Esophagus (tissue), 2 donors: ENCODE measurements around the gene ATXN1. TPM values are rescaled to one million over a fixed set of nuclear protein-coding genes. Genes with fewer than 3 reads are reported as not detected.

ENCODE experiments used
- H3K27ac ChIP-seq, 2 donors: one replicate each; pipeline ENCODE4 v1.5.1; 2013; ENCODE audit warnings: low read depth in 2 of 2, mild to moderate bottlenecking in 2 of 2, inconsistent platforms in 1 of 2, low read length in 1 of 2, moderate library complexity in 1 of 2
- H3K27me3 ChIP-seq, 2 donors: one replicate each; pipeline ENCODE4 v1.6.1; 2013; ENCODE audit warnings: low read length in 2 of 2, control low read depth in 1 of 2, mild to moderate bottlenecking in 1 of 2; ENCODE audit not compliant: insufficient read depth in 2 of 2, control insufficient read depth in 1 of 2
- H3K36me3 ChIP-seq, 2 donors: one replicate each; pipeline ENCODE4 v1.6.1; 2013; ENCODE audit warnings: low read length in 1 of 2; ENCODE audit not compliant: control insufficient read depth in 2 of 2, insufficient read depth in 2 of 2
- H3K4me1 ChIP-seq, 2 donors: one replicate each; pipeline ENCODE4 v1.6.1; 2013; ENCODE audit warnings: low read length in 1 of 2; ENCODE audit not compliant: control insufficient read depth in 2 of 2, insufficient read depth in 2 of 2
- H3K4me3 ChIP-seq, 2 donors: one replicate each; pipeline ENCODE4 v1.5.1; 2013; ENCODE audit warnings: low read length in 2 of 2, mild to moderate bottlenecking in 2 of 2, low read depth in 1 of 2, moderate library complexity in 1 of 2
- H3K9me3 ChIP-seq, 2 donors: one replicate each; pipeline ENCODE4 v1.6.1; 2013; ENCODE audit warnings: mild to moderate bottlenecking in 2 of 2, low read depth in 1 of 2, low read length in 1 of 2, moderate library complexity in 1 of 2; ENCODE audit not compliant: control insufficient read depth in 2 of 2, insufficient read depth in 1 of 2
- WGBS, 2 donors: extraction: QIAGEN DNeasy Blood & Tissue Kit; methylation state at CpG; one replicate each; pipeline ENCODE4 v1.1.7; 2013; 5-methylcytosine and 5-hydroxymethylcytosine counted together
- polyA plus RNA-seq, 2 donors: library from polyadenylated mRNA; stranded (reverse); fragments of 200-250 nt; gene quantifications; one replicate each; pipeline ENCODE4 v1.2.3, GENCODE V29; 2013
- donor health status: healthy with polysubstance abuse.
- donor health status: Bipolar disorder and iron deficiency.

Gene ATXN1
- polyA plus RNA-seq, 2 donors: 4.3 to 8.8 TPM

DNA sequence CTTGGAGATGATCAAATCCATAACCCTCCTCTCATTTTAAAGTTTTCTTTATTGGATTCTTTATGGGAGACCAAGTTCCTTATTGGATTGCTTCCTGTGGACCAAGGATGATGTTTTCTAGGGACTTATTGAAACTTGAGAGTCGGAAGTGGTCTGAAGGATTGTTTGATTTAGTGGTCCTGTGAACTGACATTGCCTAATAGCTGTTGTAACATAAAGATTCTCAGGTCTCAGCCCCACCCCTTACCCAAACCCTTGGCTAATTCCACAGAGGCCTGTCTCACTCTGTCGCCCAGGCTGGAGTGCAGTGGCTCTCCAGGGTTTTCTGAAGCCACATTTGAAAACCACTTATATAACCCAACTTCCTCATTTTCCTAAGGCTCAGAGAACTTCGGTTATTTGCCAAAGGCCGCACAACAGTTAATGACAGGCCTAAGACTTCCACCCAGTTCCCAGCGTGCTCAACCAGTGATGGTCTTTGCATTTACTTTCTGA, 77.0 kb downstream of the ATXN1 start:
- Histone ChIP-seq H3K4me3 (no peak overlapping the region), H3K36me3 (no peaks in the 10 kb centered on the region), H3K9me3 (no peaks in the 10 kb centered on the region), H3K27ac (peak overlapping the region; percentile 16 to 81), H3K4me1 (peaks cover 0 to 5% of the 10 kb centered on the region in 2 donors), H3K27me3 (no peaks in the 10 kb centered on the region)
- 56 to 66% methylated on average over 5 of the region's 5 CpGs for WGBS, 2 donors

DNA sequence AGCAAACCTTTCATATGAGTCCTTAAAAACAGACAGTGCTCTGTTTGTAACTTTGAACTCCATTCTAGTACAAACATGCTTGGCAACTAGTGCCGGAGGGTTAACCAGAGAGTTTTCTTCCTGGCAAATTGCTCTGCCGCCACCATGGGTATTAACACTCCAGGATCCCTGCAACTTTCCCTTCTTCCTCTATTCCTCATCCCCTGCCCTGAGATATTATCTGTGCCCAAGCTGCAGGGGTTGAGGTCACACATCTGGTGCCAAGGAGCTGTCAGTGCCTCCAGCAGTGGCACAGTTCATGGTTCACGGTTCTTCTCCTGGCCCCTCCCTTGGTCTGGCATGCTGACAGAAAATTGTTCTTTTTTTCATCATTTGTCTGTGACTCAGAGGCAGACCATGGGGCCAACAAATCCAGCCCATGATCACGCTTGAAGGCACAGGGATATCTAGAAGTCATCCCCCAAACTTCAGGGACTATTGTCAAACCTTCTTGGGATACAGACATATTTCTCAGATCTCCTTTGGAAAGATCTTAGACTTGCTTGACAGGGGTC, 77.5 kb downstream of the ATXN1 start:
- 30 to 31% methylated on average over 4 of the region's 4 CpGs for WGBS, 2 donors
- peak overlapping the region; percentile 71 to 80 for H3K27ac ChIP-seq

DNA sequence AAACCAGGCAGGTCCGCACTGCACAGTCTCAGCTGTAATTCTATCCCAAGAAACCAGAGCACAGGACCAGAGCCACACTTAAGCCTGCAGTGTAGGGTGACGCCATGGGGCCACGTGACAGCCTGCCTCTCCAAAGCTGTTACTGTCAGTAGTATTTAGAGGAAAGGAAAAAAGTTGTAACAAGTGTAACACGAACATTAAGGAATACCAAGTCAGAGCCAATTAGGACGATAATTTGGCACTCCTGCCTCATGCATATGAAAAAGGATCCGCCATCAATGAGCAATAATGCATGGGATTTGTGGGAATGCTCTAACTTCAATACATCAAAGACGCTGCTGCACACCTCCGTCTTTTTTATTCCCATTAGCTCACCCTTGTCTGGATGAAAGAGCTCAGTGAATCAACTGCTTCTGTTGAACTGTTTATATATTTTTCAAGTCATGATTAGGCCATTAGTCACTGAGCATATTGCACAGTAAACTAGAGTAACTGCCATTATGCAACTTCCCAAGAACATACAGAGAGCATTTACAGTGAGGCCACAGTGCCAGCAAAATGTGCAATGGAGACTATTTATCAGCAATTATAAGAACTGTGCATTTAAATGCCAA, 79.9 kb downstream of the ATXN1 start:
- WGBS, 2 donors: 50 to 68% methylated on average over 8 of the region's 8 CpGs
- no peaks in the 10 kb centered on the region for H3K27me3 ChIP-seq
- H3K27ac ChIP-seq: peak overlapping the region; percentile 74 to 76
- H3K9me3 ChIP-seq: no peaks in the 10 kb centered on the region
- H3K36me3 ChIP-seq: no peaks in the 10 kb centered on the region
- H3K4me3 ChIP-seq: no peak overlapping the region
- peaks cover 0 to 5% of the 10 kb centered on the region in 2 donors for H3K4me1 ChIP-seq

More for the DNA sequence above, 77.5 kb downstream of the ATXN1 start:
- Histone ChIP-seq H3K36me3 (no peaks in the 10 kb centered on the region), H3K4me1 (peaks cover 0 to 5% of the 10 kb centered on the region in 2 donors), H3K27me3 (no peaks in the 10 kb centered on the region), H3K4me3 (no peak overlapping the region), H3K9me3 (no peaks in the 10 kb centered on the region)

- 95% methylated on average over 1 of the region's 1 CpG for WGBS, 2 donors
- Histone ChIP-seq H3K9me3 (no peaks in the 10 kb centered on the region), H3K4me3 (no peak overlapping the region), H3K36me3 (no peaks in the 10 kb centered on the region), H3K27ac (no peak overlapping the region), H3K27me3 (no peaks in the 10 kb centered on the region), H3K4me1 (peaks cover 0 to 5% of the 10 kb centered on the region in 2 donors)
These were observed 82.2 kb downstream of the ATXN1 start for GRCh38 chr6:16679050-16679449.

DNA sequence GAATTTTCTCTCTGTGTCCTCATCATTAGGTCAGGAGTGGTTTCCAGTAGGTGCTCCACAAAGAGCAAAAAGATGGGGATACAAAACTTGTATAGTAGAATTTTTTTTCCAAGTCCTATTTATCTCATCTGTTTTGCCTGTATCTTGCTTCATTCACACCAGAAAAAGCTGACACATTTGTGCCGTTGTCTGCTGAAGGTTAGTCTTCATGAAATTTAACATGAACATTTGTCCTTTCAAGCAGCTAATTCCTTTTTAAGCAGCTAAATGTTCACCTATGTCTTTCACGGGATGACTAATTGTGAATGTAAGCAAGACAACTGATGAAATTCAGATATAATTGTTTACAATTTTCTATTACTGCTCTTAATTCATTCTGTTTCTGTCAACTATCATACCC, 83.8 kb downstream of the ATXN1 start:
- Histone ChIP-seq H3K4me3 (no peak overlapping the region), H3K4me1 (peaks cover 0 to 2% of the 10 kb centered on the region in 2 donors), H3K36me3 (no peaks in the 10 kb centered on the region), H3K9me3 (no peaks in the 10 kb centered on the region), H3K27me3 (no peaks in the 10 kb centered on the region), H3K27ac (no peak overlapping the region)
- 58 to 65% methylated on average over 2 of the region's 2 CpGs for WGBS, 2 donors

DNA sequence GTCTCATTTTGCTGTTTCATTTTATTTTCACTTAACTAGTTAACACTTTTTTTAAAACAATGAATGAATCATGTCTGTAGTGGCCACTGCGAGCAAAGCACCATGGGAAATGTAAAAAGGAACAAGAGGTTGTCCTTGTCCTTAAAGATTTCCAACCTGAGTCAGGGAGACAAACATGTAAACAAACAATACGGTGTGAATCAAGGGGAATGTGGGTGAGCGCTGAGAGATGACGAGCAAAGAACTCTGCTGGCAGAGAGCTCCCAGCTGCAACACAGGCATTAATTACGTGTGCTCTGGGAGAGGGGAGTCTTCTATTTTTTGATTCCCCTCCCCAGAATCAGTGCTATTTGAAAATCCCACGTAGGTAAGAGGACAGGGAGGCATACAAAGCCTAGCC, 84.3 kb downstream of the ATXN1 start:
- WGBS, 2 donors: 62 to 64% methylated on average over 6 of the region's 6 CpGs
- H3K36me3 ChIP-seq: no peaks in the 10 kb centered on the region
- H3K4me1 ChIP-seq: peaks cover 0 to 2% of the 10 kb centered on the region in 2 donors

DNA sequence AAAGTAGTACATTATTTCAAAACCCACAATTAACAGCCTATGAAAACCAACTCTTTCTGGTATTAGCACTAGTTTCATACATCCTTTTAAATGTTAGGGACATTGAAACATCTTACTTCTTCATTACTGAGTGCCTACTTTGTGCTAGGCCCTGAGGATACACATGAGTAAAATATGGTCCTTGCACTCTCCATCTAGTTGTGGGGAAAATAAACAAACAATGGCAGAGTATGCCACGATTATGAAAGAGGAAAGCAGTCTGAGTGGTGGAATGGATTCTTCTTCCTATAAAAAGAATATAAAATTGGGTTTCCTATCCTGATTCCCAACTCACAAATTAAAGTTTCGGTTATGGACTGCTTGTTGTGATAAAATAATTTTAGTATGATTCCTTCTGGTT, 84.9 kb downstream of the ATXN1 start:
- WGBS, 2 donors: 66 to 73% methylated on average over 2 of the region's 2 CpGs
- Histone ChIP-seq H3K4me1 (peaks cover 0 to 2% of the 10 kb centered on the region in 2 donors), H3K36me3 (no peaks in the 10 kb centered on the region), H3K4me3 (no peak overlapping the region), H3K9me3 (no peaks in the 10 kb centered on the region), H3K27ac (no peak overlapping the region), H3K27me3 (no peaks in the 10 kb centered on the region)

More for the DNA sequence above, 84.3 kb downstream of the ATXN1 start:
- Histone ChIP-seq H3K27me3 (no peaks in the 10 kb centered on the region), H3K4me3 (no peak overlapping the region), H3K9me3 (no peaks in the 10 kb centered on the region), H3K27ac (no peak overlapping the region)

DNA sequence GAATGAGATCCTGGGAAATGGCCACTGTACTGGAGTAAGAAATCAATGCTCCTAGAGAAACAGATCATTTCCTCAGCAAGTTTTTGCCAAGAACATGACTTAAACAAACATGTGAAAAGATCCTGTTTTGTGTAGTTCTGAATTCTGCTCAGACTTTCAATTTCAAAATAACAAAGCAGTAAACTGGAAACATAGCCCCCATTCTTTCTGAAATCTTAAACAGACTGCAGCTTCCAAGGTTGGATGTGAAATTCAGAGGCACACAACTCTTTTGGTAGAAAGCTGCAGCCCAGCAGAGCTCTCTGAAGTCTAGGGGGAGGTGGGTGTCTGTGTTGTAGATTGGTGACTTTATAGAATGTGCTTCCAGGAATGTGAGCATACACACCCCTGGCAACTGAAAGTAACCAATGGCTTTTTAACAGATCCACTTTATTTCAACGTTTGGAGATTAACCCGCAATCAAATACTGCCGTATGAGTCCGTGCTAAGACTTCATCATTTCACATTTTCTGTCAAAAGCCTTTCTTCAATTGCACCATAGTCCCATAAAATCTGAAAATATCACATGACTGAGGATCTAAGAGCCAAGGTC, 86.4 kb downstream of the ATXN1 start:
- H3K4me1 ChIP-seq: peaks cover 0 to 3% of the 10 kb centered on the region in 2 donors
- no peak overlapping the region for H3K4me3 ChIP-seq
- no peaks in the 10 kb centered on the region for H3K36me3 ChIP-seq
- H3K9me3 ChIP-seq: no peaks in the 10 kb centered on the region
- H3K27ac ChIP-seq: no peak overlapping the region
- WGBS, 2 donors: 68 to 74% methylated on average over 4 of the region's 4 CpGs
- H3K27me3 ChIP-seq: no peaks in the 10 kb centered on the region

DNA sequence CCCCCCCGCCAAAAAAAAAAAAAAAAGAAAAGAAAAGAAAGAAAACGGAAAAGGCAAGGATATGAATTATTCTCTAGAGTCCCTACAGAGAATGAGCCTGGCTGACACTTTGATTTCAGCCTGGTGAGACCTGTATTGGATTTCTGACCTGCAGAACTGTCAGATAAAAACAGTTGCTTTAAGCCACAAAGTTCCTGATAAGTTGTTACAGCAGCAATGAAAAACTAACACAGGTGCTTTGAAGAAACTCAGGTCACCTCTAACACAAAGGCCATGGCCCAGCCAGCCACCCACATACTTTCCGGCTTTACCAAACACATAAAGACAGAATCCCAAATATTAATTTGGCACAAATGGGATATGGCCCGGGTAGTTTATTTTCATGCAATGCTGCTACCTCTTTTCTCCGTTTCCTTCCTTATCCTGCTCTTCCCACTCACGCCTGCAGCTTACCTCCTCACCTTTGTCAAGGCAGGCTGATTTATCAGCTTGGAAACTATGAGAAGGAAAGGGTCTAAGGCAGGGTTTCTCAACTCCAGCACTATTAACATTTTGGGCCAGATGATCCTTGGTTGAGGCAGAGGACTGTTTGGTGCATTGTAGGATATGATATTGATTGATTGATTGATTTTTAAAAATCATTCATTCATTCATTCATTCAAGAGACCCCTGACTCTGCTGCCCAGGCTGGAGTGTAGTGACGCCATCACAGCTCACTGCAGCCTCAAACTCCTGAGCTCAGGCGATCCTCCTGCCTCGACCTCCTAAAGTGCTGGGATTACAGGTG, 88.1 kb downstream of the ATXN1 start:
- WGBS, 2 donors: 87 to 91% methylated on average over 9 of the region's 9 CpGs
- Histone ChIP-seq H3K4me1 (peaks cover 0 to 4% of the 10 kb centered on the region in 2 donors), H3K36me3 (no peaks in the 10 kb centered on the region), H3K4me3 (no peak overlapping the region), H3K27ac (no peak overlapping the region), H3K27me3 (no peaks in the 10 kb centered on the region), H3K9me3 (no peaks in the 10 kb centered on the region)
